ENCODE results near the gene DUSP8.

DNA sequence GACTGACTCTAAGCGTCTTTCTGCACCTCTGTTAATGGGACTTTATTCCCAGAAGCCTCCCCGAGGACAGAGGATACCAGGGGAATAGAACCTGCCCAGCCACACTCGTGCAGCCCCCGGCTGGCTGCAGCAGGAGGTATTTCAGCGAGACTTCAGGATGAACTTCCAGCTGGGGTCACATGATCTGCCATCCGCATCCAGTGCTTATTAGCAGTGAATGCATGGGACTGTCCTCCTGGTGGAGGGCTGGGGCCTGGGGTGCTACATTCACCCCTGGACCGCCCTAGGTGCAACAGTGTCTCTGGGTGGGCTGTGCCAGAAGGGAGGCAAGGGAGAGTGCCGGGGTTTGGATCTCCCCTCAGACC, 1.6 kb downstream of the DUSP8 start:
- TF ChIP-seq GATA3 (IDR thresholded peaks at IDR 0.05; ENCODE audit: low read depth, low read length) (no peak), GATA2 (IDR thresholded peaks at IDR 0.05; ENCODE audit: low read depth, low read length) (no peak)

Data from SH-SY5Y (cell line).